RWPE2 (cell line): Measurements from ENCODE around the gene NR5A2.

Source experiments
- ATAC-seq: fragments of 200-7000 bp; cut with Tn5 transposase; 3 replicates; pipeline ENCODE4 v1.9.1; 2021; ENCODE audit warnings: low read depth
- DNase-seq: peaks from one replicate; pipeline ENCODE4 v3.0.0-alpha.2; 2020; ENCODE audit warnings: low spot score
- H3K27ac ChIP-seq: fragments of 450-650 bp; 2 replicates; pipeline ENCODE4 v1.5.1; 2017; ENCODE audit warnings: mild to moderate bottlenecking; ENCODE audit not compliant: poor library complexity, severe bottlenecking
- H3K27me3 ChIP-seq: fragments of 250-450 bp; sonication (Bioruptor Pico); 2 replicates; pipeline ENCODE4 v1.5.1; 2021; ENCODE audit warnings: mild to moderate bottlenecking, moderate library complexity; ENCODE audit not compliant: insufficient read depth, poor library complexity, severe bottlenecking
- H3K36me3 ChIP-seq: fragments of 250-450 bp; sonication (Bioruptor Pico); 2 replicates; pipeline ENCODE4 v1.5.1; 2020; ENCODE audit warnings: low read depth, mild to moderate bottlenecking, moderate library complexity
- H3K4me1 ChIP-seq: fragments of 250-450 bp; sonication (Bioruptor Pico); 2 replicates; pipeline ENCODE4 v1.5.1; 2021; ENCODE audit warnings: mild to moderate bottlenecking, moderate library complexity; ENCODE audit not compliant: insufficient read depth, poor library complexity, severe bottlenecking
- H3K4me3 ChIP-seq: fragments of 250-450 bp; sonication (Bioruptor Pico); 2 replicates; pipeline ENCODE4 v1.5.1; 2021; ENCODE audit warnings: mild to moderate bottlenecking, moderate library complexity; ENCODE audit not compliant: severe bottlenecking
- H3K9me3 ChIP-seq: fragments of 250-450 bp; sonication (Bioruptor Pico); 2 replicates; pipeline ENCODE4 v1.5.1; 2021; ENCODE audit warnings: mild to moderate bottlenecking, moderate library complexity; ENCODE audit not compliant: severe bottlenecking
- CTCF ChIP-seq: fragments of 450-650 bp; IDR thresholded peaks from one replicate; pipeline ENCODE4 v1.5.1; 2017; ENCODE audit warnings: mild to moderate bottlenecking, moderate library complexity; ENCODE audit not compliant: poor library complexity, severe bottlenecking

The NR5A2 gene

GRCh38 chr1:200053646-200054045 is 26.1 kb downstream of the NR5A2 start:
- ATAC-seq: no peak
- Histone ChIP-seq H3K4me1 (no peaks in the 10 kb centered on the region), H3K27ac (no peak overlapping the region), H3K36me3 (no peaks in the 10 kb centered on the region), H3K4me3 (no peak overlapping the region), H3K9me3 (no peaks in the 10 kb centered on the region), H3K27me3 (no peaks in the 10 kb centered on the region)
- no peak for TF ChIP-seq CTCF
- DNase-seq: no peak

DNA sequence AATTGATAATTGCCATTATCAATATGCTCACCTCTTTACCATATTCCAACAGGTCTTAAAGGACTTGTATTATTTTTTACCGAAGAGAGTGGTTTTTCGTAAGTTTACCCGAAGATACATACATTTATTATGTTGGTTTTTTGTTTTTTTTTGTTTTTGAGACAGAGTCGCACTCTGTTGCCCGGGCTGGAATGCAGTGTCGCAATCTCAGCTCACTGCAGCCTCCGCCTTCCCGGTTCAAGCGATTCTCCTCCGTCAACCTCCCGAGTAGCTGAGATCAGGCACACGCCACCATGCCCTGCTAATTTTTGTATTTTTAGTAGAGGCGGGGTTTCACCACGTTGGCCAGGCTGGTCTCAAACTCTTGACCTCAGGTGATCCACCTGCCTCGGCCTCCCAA is 30.8 kb downstream of the NR5A2 start:
- no peak for ATAC-seq
- no peaks in the 10 kb centered on the region for H3K27me3 ChIP-seq
- DNase-seq: no peak
- H3K36me3 ChIP-seq: no peaks in the 10 kb centered on the region
- H3K9me3 ChIP-seq: no peaks in the 10 kb centered on the region
- no peak for TF ChIP-seq CTCF
- H3K4me3 ChIP-seq: no peak overlapping the region
- no peak overlapping the region for H3K27ac ChIP-seq
- no peaks in the 10 kb centered on the region for H3K4me1 ChIP-seq

DNA sequence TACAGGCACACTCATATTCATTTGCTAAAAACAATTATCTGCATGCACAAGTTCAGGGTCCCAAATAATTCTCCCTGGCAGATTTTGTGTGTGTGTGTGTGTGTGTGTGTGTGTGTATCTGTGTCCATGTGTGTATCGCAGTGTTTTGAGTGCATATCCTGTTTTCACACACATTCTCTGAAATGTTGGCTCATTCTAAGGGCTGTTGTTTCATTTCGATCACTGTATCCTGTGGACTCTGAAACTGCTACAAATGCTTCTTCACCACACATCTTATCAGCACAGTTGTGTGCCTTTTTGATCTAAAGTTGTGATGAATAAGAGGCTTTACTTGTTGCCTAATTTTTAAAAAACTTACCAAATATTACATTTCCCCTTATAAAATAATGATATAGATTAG is 34.6 kb downstream of the NR5A2 start:
- H3K27me3 ChIP-seq: no peaks in the 10 kb centered on the region
- no peak overlapping the region for H3K27ac ChIP-seq
- H3K4me3 ChIP-seq: no peak overlapping the region
- ATAC-seq (no peak), DNase-seq (no peak)
- no peaks in the 10 kb centered on the region for H3K9me3 ChIP-seq
- H3K4me1 ChIP-seq: no peaks in the 10 kb centered on the region
- H3K36me3 ChIP-seq: no peaks in the 10 kb centered on the region
- no peak for TF ChIP-seq CTCF

GRCh38 chr1:200072636-200073285 is 45.3 kb downstream of the NR5A2 start:
- DNase-seq: no peak
- H3K27me3 ChIP-seq: no peaks in the 10 kb centered on the region
- no peak overlapping the region for H3K4me3 ChIP-seq
- TF ChIP-seq CTCF: no peak
- no peaks in the 10 kb centered on the region for H3K9me3 ChIP-seq
- H3K4me1 ChIP-seq: peaks cover 9% of the 10 kb centered on the region
- ATAC-seq: no peak
- no peak overlapping the region for H3K27ac ChIP-seq
- no peaks in the 10 kb centered on the region for H3K36me3 ChIP-seq

DNA sequence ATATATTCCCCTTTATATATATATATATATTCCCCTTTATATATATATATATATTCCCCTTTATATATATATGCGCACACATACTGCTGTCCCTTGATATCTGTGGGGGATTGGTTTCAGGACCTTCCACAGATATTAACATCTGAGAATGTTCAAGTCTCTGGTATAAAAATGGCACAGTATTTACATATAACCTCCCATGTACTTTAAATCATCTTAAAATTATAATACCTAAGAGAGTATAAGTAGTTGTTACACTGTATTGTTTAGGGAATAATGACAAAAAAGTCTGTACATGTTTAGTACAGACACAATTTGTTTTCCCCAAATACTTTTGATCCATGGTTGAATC is 45.8 kb downstream of the NR5A2 start:
- no peak overlapping the region for H3K4me3 ChIP-seq
- H3K4me1 ChIP-seq: peaks cover 9% of the 10 kb centered on the region
- no peak overlapping the region for H3K27ac ChIP-seq
- ATAC-seq (no peak), DNase-seq (no peak)
- H3K36me3 ChIP-seq: no peaks in the 10 kb centered on the region
- no peaks in the 10 kb centered on the region for H3K9me3 ChIP-seq
- TF ChIP-seq CTCF: no peak
- H3K27me3 ChIP-seq: no peaks in the 10 kb centered on the region
